Fibroblast of lung (primary cell): ENCODE results near the gene ARHGAP18.

ENCODE experiments used
- EZH2 ChIP-seq: IDR thresholded peaks from 2 replicates; pipeline ENCODE4 v1.5.1; 2012; ENCODE audit warnings: low read length, control low read depth, mild to moderate bottlenecking; ENCODE audit errors: missing control alignments
- TF ChIP-seq, protein P1 (sequence below), 2 donors: IDR thresholded peaks in 1 of 2; conservative IDR thresholded peaks in 1 of 2; 1 replicate in 1 of 2; 2 replicates in 1 of 2; pipeline ENCODE4 v1.5.1; 2011 to 2012; ENCODE audit warnings: low read length in 2 of 2, control low read depth in 1 of 2, inconsistent platforms in 1 of 2, low read depth in 1 of 2, mild to moderate bottlenecking in 1 of 2

DNA sequence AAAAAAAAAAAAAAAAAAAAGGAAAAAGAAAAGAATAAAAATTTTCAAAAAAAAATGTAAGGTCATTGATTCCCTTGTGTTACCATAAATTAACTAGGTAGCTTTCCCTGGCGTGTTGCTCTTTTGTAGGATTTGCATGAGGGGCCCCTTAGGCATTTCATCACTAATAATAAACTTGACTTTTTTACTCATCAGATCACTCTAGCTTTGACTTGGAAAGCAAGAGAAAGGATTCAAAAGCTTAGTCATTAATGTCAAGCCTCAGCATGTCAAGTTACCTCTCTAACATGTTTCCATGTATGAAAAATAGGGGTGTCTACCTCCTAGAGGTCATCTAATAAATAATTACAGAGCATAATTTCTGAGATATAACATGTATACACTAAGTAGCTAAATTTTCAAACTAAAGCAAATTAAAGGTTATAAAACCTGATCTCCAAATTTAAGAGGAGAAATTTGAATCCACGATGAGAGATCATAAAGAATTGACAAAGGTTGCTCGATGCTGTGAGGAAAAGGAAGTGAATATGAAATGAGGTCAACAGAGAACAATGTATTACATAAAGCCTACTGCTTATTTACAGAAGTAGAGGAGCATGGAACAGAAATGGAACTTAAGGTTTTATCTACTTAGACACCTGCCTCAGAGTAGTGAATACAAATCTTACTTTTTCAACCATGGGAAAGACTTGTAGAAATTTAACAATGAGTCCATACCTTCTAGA lies 86.8 kb downstream of the ARHGAP18 start:
- TF ChIP-seq EZH2 = no peak
- TF ChIP-seq, protein P1, sequence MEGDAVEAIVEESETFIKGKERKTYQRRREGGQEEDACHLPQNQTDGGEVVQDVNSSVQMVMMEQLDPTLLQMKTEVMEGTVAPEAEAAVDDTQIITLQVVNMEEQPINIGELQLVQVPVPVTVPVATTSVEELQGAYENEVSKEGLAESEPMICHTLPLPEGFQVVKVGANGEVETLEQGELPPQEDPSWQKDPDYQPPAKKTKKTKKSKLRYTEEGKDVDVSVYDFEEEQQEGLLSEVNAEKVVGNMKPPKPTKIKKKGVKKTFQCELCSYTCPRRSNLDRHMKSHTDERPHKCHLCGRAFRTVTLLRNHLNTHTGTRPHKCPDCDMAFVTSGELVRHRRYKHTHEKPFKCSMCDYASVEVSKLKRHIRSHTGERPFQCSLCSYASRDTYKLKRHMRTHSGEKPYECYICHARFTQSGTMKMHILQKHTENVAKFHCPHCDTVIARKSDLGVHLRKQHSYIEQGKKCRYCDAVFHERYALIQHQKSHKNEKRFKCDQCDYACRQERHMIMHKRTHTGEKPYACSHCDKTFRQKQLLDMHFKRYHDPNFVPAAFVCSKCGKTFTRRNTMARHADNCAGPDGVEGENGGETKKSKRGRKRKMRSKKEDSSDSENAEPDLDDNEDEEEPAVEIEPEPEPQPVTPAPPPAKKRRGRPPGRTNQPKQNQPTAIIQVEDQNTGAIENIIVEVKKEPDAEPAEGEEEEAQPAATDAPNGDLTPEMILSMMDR (conservative IDR thresholded peaks at IDR 0.05 in 1 of 2, IDR thresholded peaks at IDR 0.05 in 1 of 2; ENCODE audit: low read depth in 1 of 2, low read length in 2 of 2) = no peak
